ENCODE data around the gene FYN.

FYN gene

DNA sequence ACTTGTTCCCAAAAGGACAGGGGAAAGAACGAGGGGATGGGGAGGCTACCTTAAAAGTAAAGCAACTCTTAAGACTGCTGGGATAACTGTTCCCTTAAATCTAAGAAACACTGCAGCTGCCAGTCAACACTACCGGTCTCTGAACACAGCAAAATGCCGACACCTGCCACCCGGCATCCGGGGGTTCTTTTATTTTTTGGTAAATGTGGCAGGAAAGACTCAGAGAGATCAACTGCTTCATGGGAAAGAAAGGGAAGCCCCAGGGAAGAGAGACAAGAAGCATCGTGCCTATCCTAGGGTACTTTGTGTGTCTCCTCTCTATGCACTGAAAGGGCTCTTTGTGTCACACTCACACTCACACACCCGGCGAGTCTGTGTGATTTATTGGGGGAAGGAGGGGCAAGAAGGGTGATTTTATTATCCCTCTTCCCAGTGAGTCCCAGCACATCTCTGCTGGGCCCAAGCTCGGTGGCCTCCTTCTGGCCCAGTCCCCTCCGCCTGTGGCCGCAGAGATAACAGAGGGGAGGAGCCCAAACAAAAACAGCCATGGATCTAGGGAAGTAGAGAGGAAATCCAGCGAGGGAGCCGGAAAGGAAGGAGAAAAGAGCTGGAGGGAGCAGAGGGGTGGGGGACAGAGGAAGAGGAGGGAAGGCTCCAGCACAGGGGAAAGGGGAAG, 1.4 kb downstream of the FYN start:
- TF ChIP-seq, protein P1, sequence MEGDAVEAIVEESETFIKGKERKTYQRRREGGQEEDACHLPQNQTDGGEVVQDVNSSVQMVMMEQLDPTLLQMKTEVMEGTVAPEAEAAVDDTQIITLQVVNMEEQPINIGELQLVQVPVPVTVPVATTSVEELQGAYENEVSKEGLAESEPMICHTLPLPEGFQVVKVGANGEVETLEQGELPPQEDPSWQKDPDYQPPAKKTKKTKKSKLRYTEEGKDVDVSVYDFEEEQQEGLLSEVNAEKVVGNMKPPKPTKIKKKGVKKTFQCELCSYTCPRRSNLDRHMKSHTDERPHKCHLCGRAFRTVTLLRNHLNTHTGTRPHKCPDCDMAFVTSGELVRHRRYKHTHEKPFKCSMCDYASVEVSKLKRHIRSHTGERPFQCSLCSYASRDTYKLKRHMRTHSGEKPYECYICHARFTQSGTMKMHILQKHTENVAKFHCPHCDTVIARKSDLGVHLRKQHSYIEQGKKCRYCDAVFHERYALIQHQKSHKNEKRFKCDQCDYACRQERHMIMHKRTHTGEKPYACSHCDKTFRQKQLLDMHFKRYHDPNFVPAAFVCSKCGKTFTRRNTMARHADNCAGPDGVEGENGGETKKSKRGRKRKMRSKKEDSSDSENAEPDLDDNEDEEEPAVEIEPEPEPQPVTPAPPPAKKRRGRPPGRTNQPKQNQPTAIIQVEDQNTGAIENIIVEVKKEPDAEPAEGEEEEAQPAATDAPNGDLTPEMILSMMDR (IDR thresholded peaks at IDR 0.05; ENCODE audit: low read depth, low read length): no peak
- peak overlapping the region; percentile 71 to 74 for H3K4me3 ChIP-seq (replicated peaks in 1 of 2; ENCODE audit: low read depth in 2 of 2, low read length in 2 of 2)
- DNase-seq (ENCODE audit: low read depth in 2 of 2): peak; percentile 25 to 41

- no peak for DNase-seq (ENCODE audit: low read depth in 2 of 2)
- peak overlapping the region; percentile 71 to 74 for H3K4me3 ChIP-seq (replicated peaks in 1 of 2; ENCODE audit: low read depth in 2 of 2, low read length in 2 of 2)
Observed at GRCh38 chr6:111871207-111871606, 2.0 kb downstream of the FYN start.

DNA sequence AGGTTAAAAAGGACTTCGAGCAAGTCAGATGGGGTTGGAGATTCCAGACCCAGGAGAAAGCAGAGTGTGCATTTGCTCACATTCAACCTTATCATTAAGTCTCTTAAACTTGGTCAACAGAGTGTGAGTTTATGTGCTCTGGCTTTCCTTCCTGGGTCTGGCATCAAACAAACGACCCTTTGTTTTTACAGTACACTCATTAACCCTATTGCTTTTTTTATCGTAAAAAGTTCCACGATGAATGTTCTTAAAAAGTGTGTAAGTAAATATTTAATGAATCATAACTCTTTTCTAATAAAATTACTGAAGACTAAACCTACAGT, 2.5 kb downstream of the FYN start:
- TF ChIP-seq, protein P1 (IDR thresholded peaks at IDR 0.05; ENCODE audit: low read depth, low read length): no peak
- peak overlapping the region in 1 of 2 donors; percentile 74 for H3K4me3 ChIP-seq (replicated peaks in 1 of 2; ENCODE audit: low read depth in 2 of 2, low read length in 2 of 2)
- no peak for DNase-seq (ENCODE audit: low read depth in 2 of 2)

More at GRCh38 chr6:111871207-111871606, 2.0 kb downstream of the FYN start:
- TF ChIP-seq, protein P1 (IDR thresholded peaks at IDR 0.05; ENCODE audit: low read depth, low read length): no peak

DNA sequence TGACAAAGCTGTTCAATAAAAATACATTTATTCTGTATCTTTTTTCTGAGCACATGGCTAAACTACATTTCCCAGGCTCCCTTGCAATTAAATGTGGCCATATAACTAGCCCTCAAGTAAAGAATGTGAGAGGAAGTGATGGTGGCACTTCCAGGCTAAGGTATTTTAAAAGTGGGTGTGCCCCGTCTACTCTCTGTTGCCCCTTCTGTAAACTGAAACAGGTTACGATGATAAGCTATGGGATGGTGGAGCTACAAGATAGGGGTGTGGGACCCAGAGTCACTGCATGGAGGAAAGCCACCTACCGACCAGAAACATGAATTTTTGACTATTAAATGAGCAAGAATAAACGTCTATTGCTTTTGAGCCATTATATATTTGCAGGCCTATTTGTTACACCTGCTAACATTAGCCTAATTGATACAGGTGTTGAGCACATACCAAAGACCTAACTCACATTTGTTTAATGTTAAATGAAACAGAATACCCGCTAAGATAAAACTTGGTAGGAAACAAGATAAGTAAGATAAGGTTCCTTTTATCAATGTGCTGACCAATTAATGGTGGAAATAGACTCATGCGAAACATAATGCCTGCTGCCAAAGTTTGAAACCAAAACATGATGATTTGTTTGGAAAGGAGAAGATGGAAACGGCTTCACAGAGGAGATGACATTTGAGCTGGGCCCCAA, 3.1 kb downstream of the FYN start:
- TF ChIP-seq, protein P1 (IDR thresholded peaks at IDR 0.05; ENCODE audit: low read depth, low read length): no peak
- H3K4me3 ChIP-seq (replicated peaks in 1 of 2; ENCODE audit: low read depth in 2 of 2, low read length in 2 of 2): no peak overlapping the region
- no peak for DNase-seq (ENCODE audit: low read depth in 2 of 2)

DNA sequence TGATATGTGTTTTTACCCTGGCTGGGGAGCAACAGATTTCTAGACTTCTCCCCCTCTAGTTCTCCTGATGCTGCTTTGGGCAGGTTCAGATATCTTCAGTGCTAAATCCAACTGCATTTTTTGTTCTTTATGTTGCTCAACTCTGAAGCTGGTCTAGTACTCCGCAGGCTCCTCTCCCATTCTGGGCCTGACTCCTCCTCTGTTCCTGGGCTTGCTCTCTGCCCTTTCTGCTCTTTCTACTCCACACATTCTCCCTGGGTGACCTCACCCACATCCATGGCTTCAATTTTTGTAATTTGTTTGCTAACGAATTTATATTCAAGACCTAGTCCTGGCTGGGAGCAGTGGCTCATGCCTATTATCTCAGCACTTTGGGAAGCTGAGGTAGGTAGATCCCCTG, 6.4 kb downstream of the FYN start:
- no peak overlapping the region for H3K4me3 ChIP-seq (replicated peaks in 1 of 2; ENCODE audit: low read depth in 2 of 2, low read length in 2 of 2)
- TF ChIP-seq, protein P1 (IDR thresholded peaks at IDR 0.05; ENCODE audit: low read depth, low read length): no peak
- DNase-seq (ENCODE audit: low read depth in 2 of 2): no peak

DNA sequence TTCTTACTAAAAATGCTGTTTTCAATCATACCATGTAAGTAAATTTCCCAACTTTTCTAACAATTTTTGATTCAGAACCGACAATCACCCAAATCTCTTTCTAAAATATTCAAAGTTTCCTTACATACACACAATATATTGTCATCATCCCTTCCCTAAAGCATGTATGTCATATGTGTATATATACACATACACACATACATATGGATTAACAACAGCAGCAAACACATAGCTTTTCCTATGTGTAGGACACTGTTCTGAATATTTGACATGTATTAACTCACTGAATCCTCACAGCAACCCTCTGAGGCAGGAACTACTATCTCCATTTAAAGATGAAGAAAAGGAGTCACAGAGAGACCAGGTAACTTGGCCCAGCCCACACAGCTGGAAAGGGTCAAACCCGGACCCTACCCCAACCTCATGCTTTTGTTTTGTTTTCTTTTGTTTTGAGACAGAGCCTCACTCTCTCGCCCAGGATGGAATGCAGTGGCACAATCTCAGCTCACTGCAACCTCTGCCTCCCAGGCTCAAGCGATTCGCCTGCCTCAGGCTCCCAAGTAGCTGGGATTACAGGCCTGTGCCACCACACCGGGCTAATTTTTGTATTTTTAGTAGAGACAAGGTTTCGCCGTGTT, 7.2 kb downstream of the FYN start:
- DNase-seq (ENCODE audit: low read depth in 2 of 2): no peak
- TF ChIP-seq, protein P1 (IDR thresholded peaks at IDR 0.05; ENCODE audit: low read depth, low read length): no peak
- H3K4me3 ChIP-seq (replicated peaks in 1 of 2; ENCODE audit: low read depth in 2 of 2, low read length in 2 of 2): no peak overlapping the region

Measured in cardiac fibroblast (primary cell).